RWPE2 (cell line): ENCODE results near the gene LARP4B.

ENCODE experiments used
- ATAC-seq: fragments of 200-7000 bp; cut with Tn5 transposase; 3 replicates; pipeline ENCODE4 v1.9.1; 2021; ENCODE audit warnings: low read depth
- DNase-seq: peaks from one replicate; pipeline ENCODE4 v3.0.0-alpha.2; 2020; ENCODE audit warnings: low spot score
- H3K27ac ChIP-seq: fragments of 450-650 bp; 2 replicates; pipeline ENCODE4 v1.5.1; 2017; ENCODE audit warnings: mild to moderate bottlenecking; ENCODE audit not compliant: poor library complexity, severe bottlenecking
- H3K27me3 ChIP-seq: fragments of 250-450 bp; sonication (Bioruptor Pico); 2 replicates; pipeline ENCODE4 v1.5.1; 2021; ENCODE audit warnings: mild to moderate bottlenecking, moderate library complexity; ENCODE audit not compliant: insufficient read depth, poor library complexity, severe bottlenecking
- H3K36me3 ChIP-seq: fragments of 250-450 bp; sonication (Bioruptor Pico); 2 replicates; pipeline ENCODE4 v1.5.1; 2020; ENCODE audit warnings: low read depth, mild to moderate bottlenecking, moderate library complexity
- H3K4me1 ChIP-seq: fragments of 250-450 bp; sonication (Bioruptor Pico); 2 replicates; pipeline ENCODE4 v1.5.1; 2021; ENCODE audit warnings: mild to moderate bottlenecking, moderate library complexity; ENCODE audit not compliant: insufficient read depth, poor library complexity, severe bottlenecking
- H3K4me3 ChIP-seq: fragments of 250-450 bp; sonication (Bioruptor Pico); 2 replicates; pipeline ENCODE4 v1.5.1; 2021; ENCODE audit warnings: mild to moderate bottlenecking, moderate library complexity; ENCODE audit not compliant: severe bottlenecking
- H3K9me3 ChIP-seq: fragments of 250-450 bp; sonication (Bioruptor Pico); 2 replicates; pipeline ENCODE4 v1.5.1; 2021; ENCODE audit warnings: mild to moderate bottlenecking, moderate library complexity; ENCODE audit not compliant: severe bottlenecking
- TF ChIP-seq, protein P1 (sequence below): fragments of 450-650 bp; IDR thresholded peaks from one replicate; pipeline ENCODE4 v1.5.1; 2017; ENCODE audit warnings: mild to moderate bottlenecking, moderate library complexity; ENCODE audit not compliant: poor library complexity, severe bottlenecking

Gene LARP4B

GRCh38 chr10:958856-959255, 27.4 kb upstream of the LARP4B start:
- Histone ChIP-seq H3K9me3 (no peaks in the 10 kb centered on the region), H3K4me1 (no peaks in the 10 kb centered on the region), H3K27ac (no peak overlapping the region), H3K27me3 (no peaks in the 10 kb centered on the region), H3K36me3 (no peaks in the 10 kb centered on the region), H3K4me3 (no peak overlapping the region)
- ATAC-seq (no peak), DNase-seq (no peak)
- TF ChIP-seq, protein P1, sequence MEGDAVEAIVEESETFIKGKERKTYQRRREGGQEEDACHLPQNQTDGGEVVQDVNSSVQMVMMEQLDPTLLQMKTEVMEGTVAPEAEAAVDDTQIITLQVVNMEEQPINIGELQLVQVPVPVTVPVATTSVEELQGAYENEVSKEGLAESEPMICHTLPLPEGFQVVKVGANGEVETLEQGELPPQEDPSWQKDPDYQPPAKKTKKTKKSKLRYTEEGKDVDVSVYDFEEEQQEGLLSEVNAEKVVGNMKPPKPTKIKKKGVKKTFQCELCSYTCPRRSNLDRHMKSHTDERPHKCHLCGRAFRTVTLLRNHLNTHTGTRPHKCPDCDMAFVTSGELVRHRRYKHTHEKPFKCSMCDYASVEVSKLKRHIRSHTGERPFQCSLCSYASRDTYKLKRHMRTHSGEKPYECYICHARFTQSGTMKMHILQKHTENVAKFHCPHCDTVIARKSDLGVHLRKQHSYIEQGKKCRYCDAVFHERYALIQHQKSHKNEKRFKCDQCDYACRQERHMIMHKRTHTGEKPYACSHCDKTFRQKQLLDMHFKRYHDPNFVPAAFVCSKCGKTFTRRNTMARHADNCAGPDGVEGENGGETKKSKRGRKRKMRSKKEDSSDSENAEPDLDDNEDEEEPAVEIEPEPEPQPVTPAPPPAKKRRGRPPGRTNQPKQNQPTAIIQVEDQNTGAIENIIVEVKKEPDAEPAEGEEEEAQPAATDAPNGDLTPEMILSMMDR = no peak

DNA sequence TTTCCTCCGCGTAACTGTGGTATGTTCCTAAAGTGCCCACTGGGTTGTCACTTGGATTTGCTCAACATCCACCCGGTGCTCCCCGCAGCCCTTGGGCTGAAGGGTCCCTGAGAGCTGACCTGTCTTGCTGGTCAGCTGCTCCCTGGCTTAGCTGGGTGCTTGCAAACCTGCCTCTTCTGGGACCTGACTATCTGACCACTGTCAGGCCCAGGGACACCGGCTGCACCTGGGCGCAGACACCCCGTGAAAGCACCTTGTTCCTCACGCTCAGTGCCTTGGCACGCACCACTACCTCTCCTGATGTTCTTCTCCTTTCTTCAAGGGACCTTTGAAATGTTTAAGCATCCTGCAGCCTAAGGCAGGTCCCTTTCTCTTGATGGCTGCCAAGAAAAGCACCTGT, 26.6 kb upstream of the LARP4B start:
- Histone ChIP-seq H3K36me3 (no peaks in the 10 kb centered on the region), H3K27me3 (no peaks in the 10 kb centered on the region), H3K4me1 (no peaks in the 10 kb centered on the region), H3K27ac (no peak overlapping the region), H3K9me3 (no peaks in the 10 kb centered on the region), H3K4me3 (no peak overlapping the region)
- TF ChIP-seq, protein P1 = no peak
- DNase-seq = no peak
- ATAC-seq = no peak

DNA sequence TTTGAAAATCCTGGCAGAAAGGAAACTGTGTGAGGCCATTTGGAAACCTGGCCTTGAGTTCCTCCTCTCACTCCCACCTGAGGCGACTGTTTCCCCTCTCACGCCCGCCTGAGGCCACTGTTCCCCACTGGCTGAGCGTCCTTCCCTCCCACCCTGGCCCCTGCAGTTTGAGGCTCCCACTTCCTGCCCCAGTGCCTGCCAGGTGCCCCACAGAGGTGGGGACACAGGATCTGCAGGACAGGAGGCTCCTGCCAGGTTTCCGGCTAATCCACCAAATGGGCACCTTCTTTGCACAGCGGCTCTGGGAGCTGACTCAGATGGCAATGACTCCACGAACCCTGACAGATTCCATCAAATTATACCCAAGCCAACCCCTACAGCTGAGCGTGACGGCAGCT, 24.3 kb upstream of the LARP4B start:
- Histone ChIP-seq H3K4me3 (no peak overlapping the region), H3K4me1 (no peaks in the 10 kb centered on the region), H3K36me3 (no peaks in the 10 kb centered on the region), H3K9me3 (no peaks in the 10 kb centered on the region), H3K27me3 (no peaks in the 10 kb centered on the region), H3K27ac (no peak overlapping the region)
- no peak for ATAC-seq
- no peak for DNase-seq
- TF ChIP-seq, protein P1 = no peak

DNA sequence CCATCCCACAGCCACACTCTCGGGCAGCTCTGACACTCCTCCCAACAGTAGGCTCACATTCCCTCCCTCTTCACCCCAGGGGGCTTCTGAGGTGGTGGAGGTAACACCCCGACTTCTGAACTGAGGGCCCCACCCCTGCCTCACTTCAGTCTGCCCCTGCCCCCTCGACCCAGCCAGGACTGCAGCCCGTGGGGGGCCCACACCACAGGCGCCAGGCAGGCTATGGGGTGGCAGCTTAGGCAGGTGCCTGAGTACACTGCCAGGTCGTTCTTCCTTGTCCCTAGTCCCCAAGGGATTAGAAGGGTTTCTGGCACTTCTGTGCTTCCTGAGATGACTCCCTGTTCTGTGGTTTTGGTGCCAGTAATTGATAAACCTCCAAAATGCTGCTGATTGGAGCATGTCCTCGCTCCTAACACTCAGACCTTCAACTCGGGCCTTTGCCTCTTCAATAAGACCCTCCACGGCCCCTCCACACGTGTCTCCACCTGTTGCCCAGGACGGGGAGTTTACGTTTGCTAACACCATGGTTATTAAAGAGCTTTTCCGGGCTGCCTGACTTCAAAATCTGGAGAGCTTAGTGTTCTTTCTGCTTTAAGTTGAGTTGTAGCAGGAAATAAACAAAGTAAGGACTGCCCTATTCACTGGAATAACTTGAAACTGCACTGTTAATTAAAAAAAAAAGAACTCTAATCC, 23.8 kb upstream of the LARP4B start:
- H3K9me3 ChIP-seq = no peaks in the 10 kb centered on the region
- H3K27ac ChIP-seq = no peak overlapping the region
- H3K4me3 ChIP-seq = no peak overlapping the region
- H3K4me1 ChIP-seq = no peaks in the 10 kb centered on the region
- TF ChIP-seq, protein P1 = no peak
- DNase-seq = no peak
- no peaks in the 10 kb centered on the region for H3K27me3 ChIP-seq
- no peaks in the 10 kb centered on the region for H3K36me3 ChIP-seq
- no peak for ATAC-seq

DNA sequence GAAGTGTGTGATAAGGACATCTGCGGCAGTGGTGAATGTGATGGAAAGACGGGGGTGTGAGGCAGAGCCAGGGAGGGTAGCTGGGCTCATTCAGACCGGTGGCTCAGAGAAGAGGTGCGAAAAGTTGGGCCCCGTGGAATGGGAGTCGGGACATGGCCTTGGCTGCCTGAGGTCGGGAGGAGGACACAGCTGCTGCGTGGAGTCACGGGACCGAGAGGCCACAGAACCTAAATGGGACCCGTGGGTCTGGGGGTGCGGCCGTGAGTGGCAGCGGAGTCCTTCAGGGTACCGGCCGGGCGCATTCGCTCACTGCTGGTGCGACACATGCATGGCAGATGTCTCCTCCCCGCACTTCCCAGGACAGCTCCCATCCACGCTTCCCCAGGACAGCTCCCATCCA, 22.9 kb upstream of the LARP4B start:
- TF ChIP-seq, protein P1 = no peak
- Histone ChIP-seq H3K4me1 (no peaks in the 10 kb centered on the region), H3K36me3 (no peaks in the 10 kb centered on the region), H3K27ac (no peak overlapping the region), H3K27me3 (no peaks in the 10 kb centered on the region), H3K9me3 (no peaks in the 10 kb centered on the region), H3K4me3 (no peak overlapping the region)
- no peak for ATAC-seq
- no peak for DNase-seq
